ENCODE data around the gene HEATR5A.
"Not testable (repeated sequence)": the region's sequence is repeated elsewhere in the genome, so short reads cannot be mapped to it uniquely, and the experiment has no call there.

Gene HEATR5A

DNA sequence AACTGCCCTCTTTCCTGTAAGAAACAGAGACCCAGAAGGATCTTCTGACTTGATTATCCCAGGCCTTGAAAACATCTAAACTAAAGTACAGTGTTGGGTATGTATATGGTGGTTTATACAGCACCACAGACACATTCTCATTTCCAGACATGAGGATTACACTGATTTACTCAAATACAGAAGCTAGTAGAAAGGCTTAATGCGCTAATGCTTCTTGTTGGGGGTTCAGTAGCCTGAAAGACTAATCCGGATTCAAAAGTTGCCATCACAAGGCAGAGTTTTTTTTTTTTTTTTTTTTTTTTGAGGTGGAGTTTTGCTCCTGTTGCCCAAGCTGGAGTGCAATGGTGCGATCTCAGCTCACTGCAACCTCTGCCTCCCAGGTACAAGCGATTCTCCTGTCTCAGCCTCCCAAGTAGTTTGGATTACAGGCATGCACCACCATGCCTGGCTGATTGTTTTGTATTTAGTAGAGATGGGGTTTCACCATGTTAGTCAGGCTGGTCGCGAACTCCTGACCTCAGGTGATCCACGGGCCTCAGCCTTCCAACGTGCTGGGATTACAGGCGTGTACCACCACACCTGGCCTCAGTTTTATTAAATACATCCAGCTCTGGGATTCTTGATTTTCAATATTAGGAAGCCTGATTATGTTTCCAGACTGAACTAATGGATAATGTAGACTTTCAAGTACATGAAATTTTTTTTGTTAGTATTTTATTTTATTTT, 166.4 kb downstream of the HEATR5A start:
- DNase-seq, result no peak

DNA sequence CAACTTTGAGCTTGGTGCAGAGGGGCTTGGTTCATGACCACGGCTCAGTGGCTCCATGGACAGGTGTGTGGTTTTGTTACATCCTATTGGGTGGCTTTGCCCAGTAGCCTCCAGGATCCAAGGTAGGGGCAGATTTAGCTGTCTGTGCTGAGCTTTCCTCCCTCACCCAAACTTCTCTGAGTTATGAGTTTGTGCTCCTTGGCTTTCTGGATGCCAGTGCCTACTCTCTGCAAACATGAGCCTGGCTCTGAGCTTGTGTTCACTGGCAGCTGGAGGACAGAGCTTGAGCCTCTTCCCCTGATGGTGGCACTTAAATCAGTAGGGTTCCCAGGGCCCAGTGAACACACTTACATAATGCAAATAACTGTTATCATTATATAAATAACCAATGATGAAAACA, 167.5 kb downstream of the HEATR5A start:
- no peak for DNase-seq

DNA sequence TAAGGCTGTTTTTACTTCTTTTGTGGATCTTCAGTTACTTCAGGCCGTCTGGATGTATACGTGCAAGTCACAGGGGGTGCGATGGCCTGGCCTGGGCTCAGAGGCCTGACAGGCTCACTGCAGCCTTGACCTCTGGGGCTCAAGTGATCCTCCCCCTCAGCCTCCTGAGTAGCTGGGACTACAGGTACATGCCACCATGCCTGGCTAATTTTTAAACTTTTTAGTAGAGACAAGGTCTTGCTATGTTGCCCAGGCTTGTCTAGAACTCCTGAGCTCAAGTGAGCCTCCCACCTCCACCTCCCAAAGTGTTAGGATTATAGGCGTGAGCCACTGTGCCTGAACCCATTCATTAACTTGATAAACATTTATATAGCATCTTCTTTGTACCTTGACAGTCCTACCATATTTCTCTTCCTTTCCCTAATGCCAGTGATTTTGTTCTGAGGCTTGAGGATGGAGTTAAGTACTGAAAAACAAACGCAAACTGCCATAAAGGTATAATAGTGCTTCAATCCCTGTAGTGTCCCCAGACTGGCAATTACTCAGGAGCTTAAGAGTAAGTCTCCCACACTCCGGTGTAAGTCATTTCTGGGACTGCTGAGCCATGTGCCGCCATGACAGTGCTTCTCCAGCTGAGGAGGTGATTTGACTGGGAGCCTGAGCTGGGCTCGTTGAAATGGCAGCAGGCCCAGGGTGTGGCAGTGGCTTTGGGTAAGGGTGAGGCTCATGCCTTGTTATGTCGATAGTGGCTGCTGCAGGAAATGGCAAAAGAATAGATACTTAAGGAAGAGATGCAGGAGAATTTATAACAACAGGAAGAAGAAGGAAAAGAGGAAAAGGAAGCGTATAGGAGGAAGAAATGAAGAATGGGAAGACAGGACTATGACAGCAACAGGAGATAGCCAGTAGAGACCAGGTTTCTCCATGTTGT, 169.1 kb downstream of the HEATR5A start:
- no peak for DNase-seq

DNA sequence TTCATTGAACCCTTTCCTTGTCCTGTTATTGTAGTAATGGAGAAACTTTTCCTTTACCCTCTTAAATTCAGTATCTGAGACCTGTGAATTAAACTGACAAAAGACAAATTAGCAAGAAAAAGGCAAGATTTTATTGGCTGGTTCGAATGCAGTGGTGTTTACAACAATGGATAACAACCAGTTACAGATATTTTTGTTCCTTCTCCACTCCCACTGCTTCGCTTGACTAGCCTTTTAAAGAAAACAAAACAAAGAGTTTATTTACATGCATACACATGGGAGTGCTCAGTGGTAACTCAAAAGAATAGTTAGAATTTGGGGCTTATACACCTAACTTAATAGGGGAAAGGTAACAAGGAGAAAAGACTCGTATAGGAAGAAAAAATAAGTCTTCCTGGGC, 175.7 kb downstream of the HEATR5A start:
- no peak for DNase-seq

DNA sequence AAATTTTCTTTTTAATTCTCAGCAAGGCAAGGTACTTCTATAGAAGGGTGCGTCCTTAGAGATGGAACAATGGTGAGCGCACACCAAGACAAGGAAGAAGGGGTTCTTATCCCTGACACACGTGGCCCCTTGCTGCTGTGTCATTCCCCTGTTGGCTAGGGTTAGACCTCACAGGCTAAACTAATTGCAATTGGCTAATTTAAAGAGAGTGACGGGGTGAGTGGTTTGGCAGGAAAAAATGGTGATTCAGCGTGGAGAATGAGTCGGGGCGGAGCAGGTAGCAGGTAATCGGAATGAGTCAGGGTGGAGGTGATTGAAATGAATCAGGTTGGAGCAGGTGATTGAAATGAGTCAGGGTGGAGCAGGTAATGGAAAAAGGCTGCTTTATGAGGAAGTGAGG, 176.5 kb downstream of the HEATR5A start:
- no peak for DNase-seq

DNA sequence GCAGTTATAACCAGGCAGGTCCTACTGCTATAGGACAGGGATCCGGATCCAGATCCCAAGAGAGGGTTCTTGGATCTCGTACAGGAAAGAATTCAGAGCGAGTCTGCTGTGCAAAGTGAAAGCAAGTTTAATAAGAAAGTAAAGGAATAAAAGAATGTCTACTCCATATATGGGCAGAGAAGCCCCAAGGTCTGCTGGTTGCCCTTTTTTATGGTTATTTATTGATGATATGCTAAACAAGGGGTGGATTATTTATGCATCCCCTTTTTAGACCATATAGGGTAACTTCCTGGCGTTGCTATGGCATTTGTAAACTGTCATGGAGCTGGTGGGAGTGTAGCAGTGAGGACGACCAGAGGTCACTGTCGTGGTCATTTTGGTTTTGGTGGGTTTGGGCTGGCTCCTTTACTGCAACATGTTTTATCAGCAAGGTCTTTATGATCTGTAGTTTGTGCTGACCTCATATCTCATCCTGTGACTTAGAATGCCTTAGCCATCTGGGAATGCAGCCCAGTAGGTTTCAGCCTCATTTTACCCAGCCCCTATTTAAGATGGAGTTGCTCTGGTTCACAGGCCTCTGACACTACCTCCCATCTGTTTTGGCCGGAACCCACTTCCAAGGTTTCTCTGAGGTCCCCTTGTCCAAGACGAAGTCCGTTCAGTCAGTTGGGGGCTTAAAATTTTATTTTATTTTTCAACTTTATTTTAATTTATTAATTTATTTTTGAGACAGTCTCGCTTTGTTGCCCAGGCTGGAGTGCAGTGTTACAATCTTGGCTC, 178.0 kb downstream of the HEATR5A start:
- not testable (repeated sequence) for DNase-seq

All from GF-D8 (cell line).